ENCODE data around the gene VTI1A.

- TF ChIP-seq EZH2 (IDR thresholded peaks at IDR 0.05) (no peak), FOXP2 (optimal IDR thresholded peaks at IDR 0.05; ENCODE audit: control extremely low read depth, extremely low read length, insufficient read depth) (no peak)
Measured at GRCh38 chr10:112424651-112425050, 22.4 kb upstream of the VTI1A start.

Data from SK-N-MC (cell line).